HG02759 (cell line): ENCODE measurements around the gene WNT3.
"Not testable (repeated sequence)": the region's sequence is repeated elsewhere in the genome, so short reads cannot be mapped to it uniquely, and the experiment has no call there.

Source experiments
- ATAC-seq: cut with Tn5 transposase; IDR thresholded peaks from one replicate; pipeline ENCODE4 v1.9.1; 2021; ENCODE audit warnings: mild to moderate bottlenecking, moderate library complexity; ENCODE audit not compliant: unreplicated experiment

Gene WNT3

GRCh38 chr17:46815474-46816353 is 2.8 kb downstream of the WNT3 start:
- no peak for ATAC-seq

DNA sequence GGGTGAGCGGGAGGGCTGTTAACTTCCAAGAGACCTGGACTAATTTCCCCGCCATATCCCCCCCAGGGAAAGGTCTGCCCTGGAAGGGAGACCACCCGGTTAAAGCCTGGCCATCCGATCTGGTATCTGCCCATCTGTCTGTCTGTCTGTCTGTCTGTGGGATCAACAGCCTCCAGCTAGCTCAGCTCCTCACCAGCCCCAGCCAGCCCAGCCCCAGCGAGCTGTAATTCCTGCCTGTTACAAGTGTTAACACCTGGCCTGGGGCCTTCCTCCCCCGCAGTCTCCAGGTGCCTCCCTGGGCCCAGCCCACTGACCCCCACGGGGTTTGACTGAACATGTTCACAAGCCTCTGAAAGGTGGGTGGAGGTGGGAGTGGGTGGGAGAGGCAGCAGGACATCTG is 4.0 kb downstream of the WNT3 start:
- ATAC-seq: no peak

DNA sequence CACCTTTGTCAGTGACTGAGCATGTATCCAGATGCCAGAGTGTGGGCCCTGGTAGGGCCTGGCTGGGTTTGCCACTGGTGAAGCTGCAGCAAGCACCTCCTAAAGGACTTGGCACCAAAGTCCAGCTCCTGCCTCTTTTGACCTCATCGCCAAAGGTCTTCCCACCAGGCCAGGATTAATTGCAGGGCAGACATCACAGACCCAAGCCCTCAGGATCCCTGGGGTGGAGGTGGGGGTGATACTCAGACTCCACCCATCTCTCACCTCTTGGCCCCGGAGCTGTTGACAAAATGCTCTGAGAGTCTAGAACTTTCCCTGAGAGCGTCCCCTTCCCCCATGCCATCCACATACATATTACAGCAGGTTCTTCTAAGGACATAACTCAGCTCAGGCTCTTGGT is 4.6 kb downstream of the WNT3 start:
- ATAC-seq: no peak

DNA sequence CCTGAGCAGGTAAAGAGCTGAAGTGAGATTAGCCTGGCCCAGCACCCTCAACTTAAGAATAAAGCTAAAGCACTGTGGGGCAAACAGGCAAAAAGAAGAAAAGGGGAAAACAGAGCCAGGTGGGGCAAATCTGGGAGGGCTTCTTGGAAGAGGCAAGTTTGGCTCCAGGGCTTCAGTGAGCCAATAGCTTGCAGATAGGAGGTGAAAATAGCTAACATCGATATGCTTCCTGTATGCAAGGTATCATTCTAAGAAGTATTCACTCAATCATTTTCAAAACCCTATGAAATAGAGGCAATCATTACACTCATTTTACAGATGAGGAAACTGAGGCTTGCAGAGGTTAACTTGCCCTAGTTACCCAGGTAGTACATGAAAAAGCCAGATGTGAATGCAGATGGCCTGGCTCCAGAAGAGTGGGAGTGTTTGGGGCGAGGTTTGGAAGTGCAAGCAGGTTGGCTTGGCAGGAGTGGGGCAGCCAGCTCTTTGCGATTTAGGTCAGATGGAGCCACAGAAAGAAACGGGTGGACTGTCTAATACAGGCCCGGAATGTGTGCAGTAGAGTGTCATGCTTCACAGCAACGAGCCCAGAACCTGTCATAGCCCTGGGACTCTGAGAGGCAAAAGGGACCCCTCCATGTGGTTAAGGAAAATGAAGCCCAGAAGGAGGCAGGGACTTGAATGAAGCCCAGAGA is 5.7 kb downstream of the WNT3 start:
- no peak for ATAC-seq

DNA sequence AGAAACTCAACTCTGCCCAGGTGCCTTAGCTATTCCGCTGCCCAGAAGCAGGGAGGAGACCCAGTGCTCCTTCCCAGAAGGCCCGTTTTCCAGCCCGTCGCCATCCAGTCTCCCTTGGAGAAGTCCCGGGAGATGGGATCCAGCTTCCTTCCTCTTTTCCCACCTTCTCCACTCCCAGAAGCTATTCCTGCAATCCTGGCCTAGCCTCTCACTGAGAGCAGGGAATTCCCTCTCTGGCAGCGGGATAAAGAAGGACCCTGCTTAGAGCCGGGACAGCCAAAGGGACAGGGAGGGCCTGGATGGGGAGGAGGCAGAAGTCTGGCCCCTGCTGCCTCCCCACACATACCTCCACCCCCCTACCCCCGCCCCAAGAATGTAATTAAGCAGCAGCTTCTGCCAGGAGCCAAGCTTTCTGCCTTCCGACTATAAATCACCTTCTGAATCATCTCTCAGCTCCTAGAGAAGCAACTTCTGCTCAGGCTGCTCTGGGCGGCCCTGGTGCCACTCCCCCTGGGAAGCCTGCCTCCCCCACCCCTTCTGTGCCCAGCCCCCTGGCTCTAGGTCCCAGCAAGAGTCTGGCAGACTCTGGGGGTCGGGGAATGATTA is 6.4 kb downstream of the WNT3 start:
- no peak for ATAC-seq

DNA sequence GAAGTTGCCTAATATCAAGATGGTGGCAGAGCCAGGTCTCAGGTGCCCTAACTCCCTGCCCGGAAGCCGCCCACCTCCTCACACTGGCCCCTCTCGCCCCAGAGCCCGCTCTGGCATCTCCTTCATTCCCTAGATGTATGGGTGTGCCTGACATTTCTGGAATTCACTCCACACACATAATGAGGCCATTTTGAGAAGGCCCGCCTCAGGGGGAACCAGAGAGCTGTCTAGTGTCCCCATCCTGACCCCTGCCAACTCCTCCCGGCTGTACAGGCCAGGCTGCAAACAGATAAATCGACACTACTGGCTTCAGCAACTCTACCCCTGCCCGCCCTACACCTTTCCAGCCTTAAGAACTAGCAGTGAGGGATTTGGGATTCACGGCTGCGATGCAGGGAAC is 7.7 kb downstream of the WNT3 start:
- no peak for ATAC-seq

GRCh38 chr17:46809110-46809571 is 9.4 kb downstream of the WNT3 start:
- ATAC-seq: no peak

- ATAC-seq: no peak
Measured at GRCh38 chr17:46805771-46806170, 12.7 kb downstream of the WNT3 start.

DNA sequence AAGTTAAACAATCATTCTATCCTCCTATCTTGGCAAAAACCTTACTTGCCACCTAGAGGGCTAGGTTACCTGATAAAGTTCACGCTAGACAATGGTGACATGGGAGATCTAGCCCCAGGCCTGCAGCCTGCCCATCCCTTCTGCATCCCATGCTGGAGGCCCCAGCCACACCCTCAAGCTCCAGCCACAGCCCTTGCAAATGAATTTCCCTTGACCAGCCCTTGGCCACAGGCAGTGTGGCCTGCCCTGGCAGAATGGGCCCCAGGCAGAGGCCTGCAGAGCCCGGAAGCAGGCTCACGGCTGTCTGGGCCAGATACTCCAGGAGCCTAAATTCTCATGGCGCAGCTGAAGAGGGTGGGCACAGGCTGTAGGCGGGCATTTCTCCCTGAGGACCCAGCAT is 14.9 kb downstream of the WNT3 start:
- ATAC-seq: no peak

GRCh38 chr17:46802800-46803199 is 15.7 kb downstream of the WNT3 start:
- ATAC-seq: no peak

DNA sequence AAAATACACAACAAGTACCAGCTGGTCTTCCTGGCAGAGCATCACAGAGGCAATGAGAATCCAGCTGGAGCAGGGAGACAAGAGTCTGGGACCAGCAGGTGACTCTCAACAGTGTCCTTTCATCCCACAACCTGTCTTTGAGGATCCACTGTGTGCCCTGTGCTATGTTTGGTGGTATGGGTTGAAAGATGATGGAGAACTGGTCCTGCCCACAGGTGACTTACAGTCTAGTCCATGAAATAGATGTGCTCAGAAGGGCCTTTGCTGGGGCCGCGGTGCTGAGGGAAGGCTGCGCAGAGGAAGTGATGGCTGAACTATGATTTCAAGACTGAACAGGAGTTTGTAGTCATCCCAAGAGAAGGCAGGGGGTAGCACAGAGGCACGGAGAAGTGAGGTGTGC is 17.9 kb downstream of the WNT3 start:
- no peak for ATAC-seq

DNA sequence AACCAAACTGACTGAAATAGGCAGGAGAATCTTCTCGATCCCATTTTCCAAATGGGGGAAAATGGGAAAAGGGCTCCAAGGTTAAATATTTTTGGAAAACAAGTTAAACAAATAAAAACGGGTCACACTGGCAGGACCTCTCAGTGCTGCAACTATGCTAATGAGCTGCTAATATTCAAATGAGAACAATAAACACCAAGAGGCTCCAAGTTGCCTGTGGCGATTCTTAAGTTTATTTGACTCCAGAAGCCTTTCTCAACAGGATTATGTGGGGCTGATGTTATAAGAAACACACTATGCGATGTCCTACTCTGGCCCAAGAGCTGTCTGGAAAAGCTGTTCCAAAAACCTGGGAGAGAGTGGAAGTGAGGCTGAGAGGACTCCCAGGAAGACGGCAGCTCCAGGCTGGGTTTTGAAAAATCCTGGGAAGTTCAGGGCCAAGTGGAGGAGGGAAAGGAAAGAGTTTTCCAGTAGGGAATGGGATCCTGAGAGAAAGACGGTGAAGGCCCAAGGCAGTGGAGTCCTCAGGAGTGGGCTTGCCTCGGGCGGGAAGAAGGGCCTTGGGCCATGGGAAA is 21.4 kb downstream of the WNT3 start:
- no peak for ATAC-seq

DNA sequence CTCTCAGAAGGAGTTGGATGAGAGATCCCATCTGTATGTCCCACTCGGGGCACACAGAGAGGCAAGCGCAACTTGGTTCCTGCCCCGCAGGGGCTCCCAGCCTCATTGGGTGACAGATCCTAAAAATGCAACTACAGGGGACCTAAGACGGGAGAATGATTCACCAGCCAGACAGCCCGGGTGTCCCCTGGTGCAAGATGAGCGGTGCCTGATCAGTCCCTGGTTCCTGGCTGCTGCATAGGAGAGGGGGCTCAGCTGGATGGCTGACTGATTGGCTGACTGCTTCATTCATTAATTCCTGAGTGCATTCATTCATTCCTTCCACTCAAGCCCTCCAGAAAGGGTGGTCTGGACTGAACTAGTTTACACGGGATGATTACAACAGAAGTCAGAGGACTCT is 22.0 kb downstream of the WNT3 start:
- ATAC-seq: no peak

GRCh38 chr17:46796084-46796483 is 22.4 kb downstream of the WNT3 start:
- ATAC-seq: no peak

- ATAC-seq: no peak
Measured at GRCh38 chr17:46795379-46795952, 23.0 kb downstream of the WNT3 start.

DNA sequence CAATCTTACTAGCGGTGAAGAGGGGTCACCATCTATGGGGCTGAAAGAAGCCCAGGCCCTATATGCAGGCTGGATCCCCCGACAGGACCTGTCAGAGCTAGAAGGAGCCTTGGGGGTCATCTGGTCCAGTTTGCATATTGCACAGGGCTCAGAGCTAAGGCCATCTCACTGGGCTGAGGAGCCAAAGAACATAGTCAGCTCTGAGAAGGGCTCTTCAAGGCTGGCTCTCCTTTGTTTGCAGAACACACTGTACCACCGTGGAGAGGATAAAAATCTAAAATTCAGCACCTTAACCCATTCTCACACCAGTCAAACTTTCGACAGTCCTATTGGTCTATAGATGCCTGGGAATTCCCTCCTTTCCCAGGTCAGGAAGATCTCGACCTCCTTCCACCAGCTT is 24.2 kb downstream of the WNT3 start:
- no peak for ATAC-seq

DNA sequence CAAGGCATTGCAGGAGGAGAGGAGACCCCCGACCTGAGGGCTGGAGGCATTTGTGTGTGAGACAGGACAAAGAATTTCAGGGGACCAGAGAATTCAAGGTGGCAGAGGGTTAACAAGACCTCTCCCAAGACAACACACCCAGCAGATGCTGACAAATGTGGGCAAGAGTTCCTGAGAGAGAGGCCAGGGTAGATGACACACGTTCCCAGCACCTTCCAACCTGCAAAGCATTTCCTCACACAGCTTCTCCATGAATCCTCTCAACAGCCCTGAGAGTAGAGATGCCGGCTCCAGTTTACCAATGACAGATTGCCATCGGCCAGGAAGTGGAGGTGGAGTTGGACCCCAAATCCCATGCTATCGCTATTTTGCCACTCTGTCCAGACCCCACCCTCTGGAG is 25.0 kb downstream of the WNT3 start:
- no peak for ATAC-seq

GRCh38 chr17:46793023-46793422 is 25.5 kb downstream of the WNT3 start:
- ATAC-seq: not testable (repeated sequence)

DNA sequence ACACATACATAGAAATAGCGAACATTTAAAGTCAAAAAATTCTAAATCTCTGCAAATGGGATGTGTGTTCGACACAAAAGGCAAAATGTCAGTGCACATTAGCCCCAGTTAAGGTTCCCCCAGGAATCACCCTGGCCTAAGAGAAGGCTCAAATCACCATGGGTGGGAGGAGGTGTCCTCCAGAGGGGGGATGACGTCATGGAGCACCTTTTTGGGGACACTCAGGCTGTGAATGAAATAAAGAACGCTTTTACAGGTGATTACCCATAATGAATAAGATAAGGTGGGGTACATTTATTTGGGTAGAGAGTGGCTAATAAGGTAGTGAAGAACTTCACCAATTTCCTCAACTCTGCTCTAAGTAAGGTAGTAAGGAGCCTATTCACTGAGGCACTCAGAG is 26.4 kb downstream of the WNT3 start:
- no peak for ATAC-seq

- no peak for ATAC-seq
Measured at GRCh38 chr17:46791531-46791930, 27.0 kb downstream of the WNT3 start.

DNA sequence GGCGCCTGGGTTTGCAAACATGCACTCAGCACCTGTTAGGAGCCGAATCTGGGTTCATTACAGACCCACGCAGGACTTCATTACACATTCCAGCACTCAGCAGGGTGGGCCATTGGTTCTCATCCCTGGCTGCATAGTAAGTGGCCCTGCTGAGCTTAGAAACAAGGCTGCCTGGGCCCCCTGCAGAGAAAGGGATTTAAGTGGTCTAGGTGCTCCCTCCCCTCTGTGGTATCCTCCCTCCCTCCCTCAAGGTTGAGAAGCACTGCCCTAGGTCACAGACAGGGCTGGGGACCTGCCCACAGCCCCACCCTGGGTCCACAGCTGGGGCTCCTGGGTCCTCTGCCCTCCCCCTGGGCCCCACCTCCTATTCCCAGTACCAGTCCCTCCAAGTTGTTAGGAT is 28.3 kb downstream of the WNT3 start:
- ATAC-seq: no peak
